ENCODE results near the gene KRT4. TPM values are rescaled to one million over a fixed set of nuclear protein-coding genes. Genes with fewer than 3 reads are reported as not detected.

KRT4 gene
- total and polyA plus RNA-seq, 2 experiments from 2014 or later: not detected

GRCh38 chr12:52792185-52793029 lies 21.5 kb downstream of the KRT4 start:
- Histone ChIP-seq H3K4me3 (no peak overlapping the region), H3K9me3 (ENCODE audit: low read depth) (no peaks in the 10 kb centered on the region), H3K27me3 (peaks cover 37% of the 10 kb centered on the region), H3K27ac (no peak overlapping the region), H3K4me1 (ENCODE audit: low read depth) (no peaks in the 10 kb centered on the region), H3K36me3 (no peaks in the 10 kb centered on the region)
- no peak for DNase-seq (ENCODE audit: low read depth in 1 of 2, low spot score in 1 of 2)
- TF ChIP-seq, protein P1, sequence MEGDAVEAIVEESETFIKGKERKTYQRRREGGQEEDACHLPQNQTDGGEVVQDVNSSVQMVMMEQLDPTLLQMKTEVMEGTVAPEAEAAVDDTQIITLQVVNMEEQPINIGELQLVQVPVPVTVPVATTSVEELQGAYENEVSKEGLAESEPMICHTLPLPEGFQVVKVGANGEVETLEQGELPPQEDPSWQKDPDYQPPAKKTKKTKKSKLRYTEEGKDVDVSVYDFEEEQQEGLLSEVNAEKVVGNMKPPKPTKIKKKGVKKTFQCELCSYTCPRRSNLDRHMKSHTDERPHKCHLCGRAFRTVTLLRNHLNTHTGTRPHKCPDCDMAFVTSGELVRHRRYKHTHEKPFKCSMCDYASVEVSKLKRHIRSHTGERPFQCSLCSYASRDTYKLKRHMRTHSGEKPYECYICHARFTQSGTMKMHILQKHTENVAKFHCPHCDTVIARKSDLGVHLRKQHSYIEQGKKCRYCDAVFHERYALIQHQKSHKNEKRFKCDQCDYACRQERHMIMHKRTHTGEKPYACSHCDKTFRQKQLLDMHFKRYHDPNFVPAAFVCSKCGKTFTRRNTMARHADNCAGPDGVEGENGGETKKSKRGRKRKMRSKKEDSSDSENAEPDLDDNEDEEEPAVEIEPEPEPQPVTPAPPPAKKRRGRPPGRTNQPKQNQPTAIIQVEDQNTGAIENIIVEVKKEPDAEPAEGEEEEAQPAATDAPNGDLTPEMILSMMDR (IDR thresholded peaks at IDR 0.05; ENCODE audit: low read depth, low read length): no peak

GRCh38 chr12:52791271-52792184 lies 22.4 kb downstream of the KRT4 start:
- DNase-seq (ENCODE audit: low read depth in 1 of 2, low spot score in 1 of 2): no peak
- Histone ChIP-seq H3K9me3 (ENCODE audit: low read depth) (no peaks in the 10 kb centered on the region), H3K27me3 (peaks cover 37% of the 10 kb centered on the region), H3K36me3 (no peaks in the 10 kb centered on the region), H3K27ac (no peak overlapping the region), H3K4me1 (ENCODE audit: low read depth) (no peaks in the 10 kb centered on the region), H3K4me3 (no peak overlapping the region)
- TF ChIP-seq, protein P1 (IDR thresholded peaks at IDR 0.05; ENCODE audit: low read depth, low read length): no peak

GRCh38 chr12:52790427-52791270 lies 23.3 kb downstream of the KRT4 start:
- Histone ChIP-seq H3K4me1 (ENCODE audit: low read depth) (no peaks in the 10 kb centered on the region), H3K4me3 (no peak overlapping the region), H3K27ac (no peak overlapping the region), H3K9me3 (ENCODE audit: low read depth) (no peaks in the 10 kb centered on the region), H3K27me3 (peaks cover 33% of the 10 kb centered on the region), H3K36me3 (no peaks in the 10 kb centered on the region)
- TF ChIP-seq, protein P1 (IDR thresholded peaks at IDR 0.05; ENCODE audit: low read depth, low read length): no peak
- DNase-seq (ENCODE audit: low read depth in 1 of 2, low spot score in 1 of 2): peak in 1 of 2 donors; percentile 21

DNA sequence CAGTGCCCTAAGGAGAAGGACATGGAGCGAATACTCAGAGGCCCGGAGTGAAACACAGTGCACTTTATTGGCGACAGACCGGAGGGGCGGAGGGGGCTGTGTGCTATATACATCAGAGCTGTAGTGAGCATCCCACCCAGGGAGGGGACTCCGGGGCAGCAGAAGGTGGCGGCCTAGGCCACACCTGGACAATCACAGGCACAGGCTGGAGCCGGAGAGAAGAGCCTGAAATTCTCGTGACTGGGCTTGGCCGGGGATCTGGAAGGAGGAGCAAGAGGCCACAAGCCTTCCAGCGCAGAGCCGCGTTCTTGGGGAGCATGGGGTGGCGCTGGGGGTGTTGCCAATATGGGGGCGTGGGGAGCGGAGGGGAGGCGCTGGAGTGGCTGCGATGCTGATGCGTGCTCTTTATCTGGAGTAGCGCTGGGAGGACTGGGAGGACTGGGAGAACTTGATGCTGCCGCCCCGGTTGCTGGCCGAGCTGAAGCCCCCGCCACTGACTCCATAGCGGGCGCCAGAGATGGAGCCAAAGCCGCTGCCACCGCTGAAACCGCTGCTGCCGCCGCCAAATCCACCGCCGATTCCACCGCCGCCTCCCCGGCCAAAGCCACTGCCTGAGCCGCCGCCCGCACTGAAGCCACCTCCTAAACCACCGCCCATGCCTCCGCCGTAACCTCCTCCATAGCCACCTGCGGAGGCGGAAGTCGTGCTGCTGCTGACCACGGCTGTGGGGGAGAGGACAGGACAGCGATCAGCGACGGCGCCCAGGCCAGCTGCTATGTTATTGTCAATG lies 24.1 kb downstream of the KRT4 start:
- TF ChIP-seq, protein P1 (IDR thresholded peaks at IDR 0.05; ENCODE audit: low read depth, low read length): no peak
- peak in 1 of 2 donors; percentile 10 for DNase-seq (ENCODE audit: low read depth in 1 of 2, low spot score in 1 of 2)
- no peaks in the 10 kb centered on the region for H3K36me3 ChIP-seq
- H3K4me1 ChIP-seq (ENCODE audit: low read depth): no peaks in the 10 kb centered on the region
- no peak overlapping the region for H3K4me3 ChIP-seq
- peaks cover 39% of the 10 kb centered on the region for H3K27me3 ChIP-seq
- no peaks in the 10 kb centered on the region for H3K9me3 ChIP-seq (ENCODE audit: low read depth)
- H3K27ac ChIP-seq: no peak overlapping the region
